ENCODE measurements around the gene CIAO3.

DNA sequence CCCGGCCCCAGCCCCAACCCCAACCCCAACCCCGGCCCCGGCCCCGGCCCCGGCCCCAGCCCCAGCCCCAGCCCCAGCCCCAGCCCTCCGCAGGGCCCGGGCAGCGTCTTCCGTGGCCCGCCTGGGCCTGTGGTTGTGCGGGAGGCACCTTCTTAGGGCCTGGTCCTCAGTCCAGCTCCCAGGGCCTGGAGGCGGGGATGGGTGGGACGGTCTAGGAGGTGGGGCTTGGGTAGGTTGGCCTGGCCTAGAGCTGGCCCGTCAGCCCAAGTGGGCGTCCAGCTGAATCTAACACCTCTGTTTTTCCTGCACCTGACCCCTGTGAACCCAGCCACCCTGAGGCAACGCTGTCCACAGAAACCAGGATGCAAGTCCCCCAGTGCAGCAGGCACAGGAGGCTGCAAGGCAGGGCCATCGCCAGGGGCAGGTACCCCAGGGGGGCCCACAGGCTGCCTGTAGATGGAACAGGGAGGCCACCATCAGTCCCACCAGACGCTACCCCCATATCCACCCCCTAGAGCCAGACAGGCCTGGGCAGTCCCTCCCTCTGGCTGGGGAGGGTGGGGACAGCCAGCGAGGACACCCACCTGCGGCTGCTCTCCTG is 28.5 kb upstream of the CIAO3 start:
- no peak for TF ChIP-seq CTCF (IDR thresholded peaks at IDR 0.05)
- TF ChIP-seq POLR2A (IDR thresholded peaks at IDR 0.05): no peak

Data from testis (tissue), 2 donors.